Vagina (tissue), 2 donors: ENCODE measurements around the gene PRELID3B. TPM values are rescaled to one million over a fixed set of nuclear protein-coding genes. Genes with fewer than 3 reads are reported as not detected.

Source experiments
- DNase-seq, 2 donors: peaks; one replicate each; pipeline ENCODE4 v3.0.0-alpha.2; 2017; ENCODE audit errors: extremely low spot score in 2 of 2
- H3K27ac ChIP-seq: fragments of 200-600 bp; sonication (generic); one replicate; pipeline ENCODE4 v1.5.1; 2019
- H3K27me3 ChIP-seq: fragments of 200-600 bp; sonication (generic); one replicate; pipeline ENCODE4 v1.5.1; 2019
- H3K36me3 ChIP-seq, 2 donors: fragments of 200-600 bp; sonication (generic); one replicate each; pipeline ENCODE4 v1.5.1; 2017 to 2019
- H3K4me1 ChIP-seq: fragments of 200-600 bp; sonication (generic); one replicate; pipeline ENCODE4 v1.5.1; 2019
- H3K4me3 ChIP-seq, 2 donors: fragments of 200-600 bp; sonication (generic); 1 replicate in 1 of 2; 2 replicates in 1 of 2; pipeline ENCODE4 v1.5.1; 2016 to 2019
- H3K9me3 ChIP-seq: fragments of 200-600 bp; sonication (generic); one replicate; pipeline ENCODE4 v1.5.1; 2019
- CTCF ChIP-seq, 3 experiments: fragments of 450-650 bp in 2 of 3; fragments of 200-600 bp in 1 of 3; sonication (generic) in 1 of 3; IDR thresholded peaks; one replicate each; pipeline ENCODE4 v1.5.1; 2017 to 2019; ENCODE audit warnings: antibody characterized with exemption in 3 of 3, mild to moderate bottlenecking in 2 of 3, moderate library complexity in 2 of 3
- POLR2A ChIP-seq, 2 donors: fragments of 450-650 bp; IDR thresholded peaks; one replicate each; pipeline ENCODE4 v1.6.1; 2017; ENCODE audit warnings: antibody characterized with exemption in 2 of 2, mild to moderate bottlenecking in 2 of 2, moderate library complexity in 2 of 2
- POLR2AphosphoS5 ChIP-seq, 2 donors: sonication (generic); formaldehyde crosslinking; IDR thresholded peaks; one replicate each; pipeline ENCODE4 v1.9.0; 2017; ENCODE audit warnings: antibody characterized with exemption in 2 of 2, mild to moderate bottlenecking in 2 of 2, low read depth in 1 of 2; ENCODE audit not compliant: insufficient read depth in 1 of 2
- intact Hi-C: fragments of 100-400 bp; cut with DNase I; formaldehyde crosslinking; loops from one replicate; pipeline ENCODE4 v1.15.1; 2023
- total RNA-seq: library from RNA; depleted of rRNA; stranded (reverse); fragments of >200 nt; gene quantifications from one replicate; pipeline ENCODE4 v1.2.3, GENCODE V29; 2016

PRELID3B gene
- total RNA-seq, 1 donor from 2014 or later: 73.4 TPM

- Histone ChIP-seq H3K4me1 (no peaks in the 10 kb centered on the region), H3K27ac (no peak overlapping the region), H3K9me3 (no peaks in the 10 kb centered on the region), H3K4me3 (no peak overlapping the region), H3K36me3 (peaks cover 0 to 30% of the 10 kb centered on the region in 2 donors), H3K27me3 (no peaks in the 10 kb centered on the region)
- peak in 1 of 2 donors; percentile 29 for DNase-seq
- TF ChIP-seq CTCF (IDR thresholded peaks at IDR 0.05): no peak
- no peak for TF ChIP-seq POLR2A (IDR thresholded peaks at IDR 0.05)
- TF ChIP-seq POLR2AphosphoS5 (IDR thresholded peaks at IDR 0.05; ENCODE audit: insufficient read depth in 1 of 2, low read depth in 1 of 2): no peak
- intact Hi-C loops: no loop called here
These were observed 21.5 kb downstream of the PRELID3B start for GRCh38 chr20:59020938-59021551.

DNA sequence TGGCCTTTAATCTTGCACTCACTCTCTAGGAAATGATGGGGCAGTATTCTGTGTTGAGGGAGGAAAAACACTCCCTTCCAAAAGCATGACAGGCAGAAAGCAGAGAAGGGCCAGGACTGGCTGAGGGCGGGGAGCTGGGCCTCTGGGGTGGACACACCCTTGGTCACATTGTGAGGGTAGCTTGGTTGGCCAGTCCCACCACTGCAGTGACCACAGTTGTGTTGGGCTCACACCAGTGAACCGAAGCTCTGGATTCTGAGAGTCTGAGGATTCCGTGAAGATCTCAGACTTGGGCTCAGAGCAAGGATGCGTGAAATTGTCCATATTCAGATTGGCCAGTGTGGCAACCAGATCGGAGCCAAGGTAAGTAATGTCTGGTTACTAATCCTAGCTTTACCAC lies 23.4 kb downstream of the PRELID3B start, which contains the start of gene TUBB1:
TUBB1 (plus strand) TSS at position 213 of the 400 bp plus-strand sequence; CDS start at position 307, 94 bp downstream.
- no peak within 1 kb of the TSS for H3K27ac ChIP-seq
- H3K9me3 ChIP-seq: no peaks in the 10 kb centered on the region
- H3K4me3 ChIP-seq: no peak within 1 kb of the TSS
- DNase-seq: peak in 1 of 2 donors; percentile 64
- H3K4me1 ChIP-seq: no peaks in the 10 kb centered on the region
- TF ChIP-seq CTCF (IDR thresholded peaks at IDR 0.05) (no peak), POLR2AphosphoS5 (IDR thresholded peaks at IDR 0.05; ENCODE audit: insufficient read depth in 1 of 2, low read depth in 1 of 2) (no peak), POLR2A (IDR thresholded peaks at IDR 0.05) (no peak)
- H3K36me3 ChIP-seq: peaks cover 0 to 16% of the 10 kb centered on the region in 2 donors
- H3K27me3 ChIP-seq: no peaks in the 10 kb centered on the region
- intact Hi-C loops: no loop called here

DNA sequence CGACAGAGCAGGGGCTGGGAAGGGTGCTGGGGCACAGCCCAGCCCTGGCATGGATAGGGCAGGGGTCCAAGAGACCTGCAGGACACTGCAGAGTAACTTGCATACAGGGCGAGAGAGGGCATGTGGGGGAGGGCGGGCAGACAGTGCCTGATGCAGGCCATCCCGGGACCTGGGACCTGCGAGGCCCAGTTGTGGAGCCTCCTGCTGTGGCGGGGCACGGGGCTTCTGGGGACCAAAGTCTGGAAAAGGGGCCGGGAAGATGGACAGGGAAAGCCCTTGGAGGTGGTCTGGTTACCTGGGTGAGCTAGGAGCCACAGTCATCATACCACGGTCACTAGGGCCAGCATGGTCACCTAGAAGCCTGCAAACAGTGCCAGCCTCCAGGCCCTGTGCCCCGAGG lies 23.8 kb downstream of the PRELID3B start:
- intact Hi-C loops: no loop called here
- no peak overlapping the region for H3K4me3 ChIP-seq
- H3K27me3 ChIP-seq: no peaks in the 10 kb centered on the region
- peak in 1 of 2 donors; percentile 74 for DNase-seq
- TF ChIP-seq POLR2A (IDR thresholded peaks at IDR 0.05) (no peak), CTCF (IDR thresholded peaks at IDR 0.05) (no peak), POLR2AphosphoS5 (IDR thresholded peaks at IDR 0.05; ENCODE audit: insufficient read depth in 1 of 2, low read depth in 1 of 2) (no peak)
- H3K27ac ChIP-seq: no peak overlapping the region
- H3K9me3 ChIP-seq: no peaks in the 10 kb centered on the region
- peaks cover 0 to 12% of the 10 kb centered on the region in 2 donors for H3K36me3 ChIP-seq
- H3K4me1 ChIP-seq: no peaks in the 10 kb centered on the region

DNA sequence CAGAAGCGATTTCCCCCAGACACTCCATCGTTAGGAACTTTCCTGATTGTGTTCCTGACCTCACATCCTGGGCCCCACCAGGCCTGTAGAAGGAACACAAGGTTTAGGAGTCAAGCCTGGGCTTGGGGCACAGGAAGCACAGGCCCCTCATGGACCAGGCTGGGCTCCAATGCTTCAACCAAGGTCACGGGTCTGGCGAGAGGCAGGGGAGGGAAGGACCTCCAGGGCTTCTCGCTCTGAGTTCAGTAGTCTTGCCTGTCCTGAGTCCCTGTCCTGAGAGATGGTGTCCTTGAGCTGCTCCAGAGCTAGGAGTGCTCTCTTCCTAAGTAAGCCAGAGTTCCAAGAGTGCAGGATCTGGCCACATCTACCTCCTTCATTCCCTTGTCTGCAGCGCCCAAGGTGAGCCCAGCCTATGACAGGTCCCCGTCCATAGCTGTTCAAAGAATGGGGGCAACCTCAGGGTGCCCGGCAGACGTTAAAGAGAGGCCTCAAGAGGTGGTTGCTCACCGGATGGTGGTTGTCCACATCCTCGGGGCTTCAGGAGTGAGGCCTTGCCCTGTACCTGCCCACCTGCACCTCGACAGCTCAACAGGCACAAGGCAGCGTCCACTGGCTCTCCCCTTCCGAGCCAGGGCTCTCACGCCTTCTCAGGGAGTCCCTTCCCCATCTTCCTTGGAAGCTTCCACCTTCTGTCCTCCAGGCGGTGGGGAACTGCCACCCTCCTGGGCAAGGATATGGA lies 24.9 kb downstream of the PRELID3B start:
- intact Hi-C loops: no loop called here
- H3K27me3 ChIP-seq: no peaks in the 10 kb centered on the region
- peak; percentile 69 to 93 for DNase-seq
- no peak overlapping the region for H3K27ac ChIP-seq
- TF ChIP-seq POLR2A (IDR thresholded peaks at IDR 0.05): no peak
- TF ChIP-seq POLR2AphosphoS5 (IDR thresholded peaks at IDR 0.05; ENCODE audit: insufficient read depth in 1 of 2, low read depth in 1 of 2): no peak
- no peak for TF ChIP-seq CTCF (IDR thresholded peaks at IDR 0.05)
- H3K4me3 ChIP-seq: no peak overlapping the region
- no peaks in the 10 kb centered on the region for H3K9me3 ChIP-seq
- H3K36me3 ChIP-seq: peaks cover 0 to 2% of the 10 kb centered on the region in 2 donors
- no peaks in the 10 kb centered on the region for H3K4me1 ChIP-seq
